GM13977 (cell line): ENCODE data around the gene SCGB1A1.

Source experiments
- DNase-seq: peaks from one replicate; pipeline ENCODE4 v3.0.0; 2012; ENCODE audit warnings: low spot score
- in situ Hi-C: fragments of 300-500 bp; cut with MboI; formaldehyde crosslinking; loops from one replicate; pipeline ENCODE4 v1.12.0; 2022; ENCODE audit warnings: low sequenced_read_pairs, low pct_unique_long_range_greater_than_20kb, mixed read lengths, inconsistent platforms; ENCODE audit not compliant: unreplicated experiment
- TF ChIP-seq, protein P1 (sequence below): IDR thresholded peaks from 2 replicates; pipeline ENCODE4 v1.5.1; 2012; ENCODE audit warnings: mild to moderate bottlenecking, control low read depth; ENCODE audit not compliant: insufficient read depth; ENCODE audit errors: extremely low read depth, missing control alignments

The SCGB1A1 gene

DNA sequence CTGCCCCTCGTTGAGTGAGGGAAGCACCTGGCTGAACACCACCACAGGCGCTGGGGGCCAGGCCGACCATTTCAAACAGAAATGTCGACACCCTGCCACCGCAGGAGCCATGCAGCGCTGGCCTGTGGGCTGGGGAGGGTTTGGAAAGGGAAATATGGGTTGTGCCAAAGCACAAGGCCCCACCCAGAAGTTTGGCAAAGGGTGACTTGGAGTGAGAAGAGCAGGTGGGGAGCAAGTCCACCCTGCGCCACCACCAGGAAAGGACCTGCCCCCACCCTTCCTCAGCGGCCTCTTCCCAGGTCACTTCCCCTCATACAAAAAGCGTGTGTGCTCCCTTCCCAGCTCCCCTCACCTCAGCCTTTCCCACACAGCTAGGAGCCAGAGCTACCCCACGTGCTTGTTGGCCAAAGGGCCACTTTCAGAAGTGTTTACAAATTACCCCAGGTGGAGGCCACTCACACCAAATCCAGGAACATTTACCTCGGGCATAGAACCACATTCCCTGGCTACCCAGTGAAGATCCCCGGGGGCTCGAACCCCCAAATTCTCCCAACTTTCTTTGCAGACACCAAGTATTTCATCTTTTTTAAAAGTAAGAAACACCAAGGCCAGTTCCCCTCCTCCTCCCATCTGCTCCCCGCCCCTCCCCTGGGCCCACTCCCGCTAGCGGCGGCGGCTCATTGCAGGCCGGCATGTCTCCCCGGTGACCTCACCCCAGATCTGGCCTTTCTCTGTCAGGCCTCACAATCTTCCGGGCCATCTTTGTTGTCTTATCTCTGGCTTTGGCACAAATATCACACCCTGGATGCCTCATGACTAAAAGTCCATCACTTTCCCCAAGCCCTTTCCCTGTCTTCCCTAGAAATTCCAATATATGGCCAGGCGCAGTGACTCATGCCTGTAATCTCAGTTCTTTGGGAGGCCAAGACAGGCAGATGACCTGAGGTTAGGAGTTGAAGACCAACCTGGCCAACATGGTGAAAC is 20.5 kb upstream of the SCGB1A1 start:
- in situ Hi-C loops: no loop called here
- no peak for DNase-seq
- TF ChIP-seq, protein P1, sequence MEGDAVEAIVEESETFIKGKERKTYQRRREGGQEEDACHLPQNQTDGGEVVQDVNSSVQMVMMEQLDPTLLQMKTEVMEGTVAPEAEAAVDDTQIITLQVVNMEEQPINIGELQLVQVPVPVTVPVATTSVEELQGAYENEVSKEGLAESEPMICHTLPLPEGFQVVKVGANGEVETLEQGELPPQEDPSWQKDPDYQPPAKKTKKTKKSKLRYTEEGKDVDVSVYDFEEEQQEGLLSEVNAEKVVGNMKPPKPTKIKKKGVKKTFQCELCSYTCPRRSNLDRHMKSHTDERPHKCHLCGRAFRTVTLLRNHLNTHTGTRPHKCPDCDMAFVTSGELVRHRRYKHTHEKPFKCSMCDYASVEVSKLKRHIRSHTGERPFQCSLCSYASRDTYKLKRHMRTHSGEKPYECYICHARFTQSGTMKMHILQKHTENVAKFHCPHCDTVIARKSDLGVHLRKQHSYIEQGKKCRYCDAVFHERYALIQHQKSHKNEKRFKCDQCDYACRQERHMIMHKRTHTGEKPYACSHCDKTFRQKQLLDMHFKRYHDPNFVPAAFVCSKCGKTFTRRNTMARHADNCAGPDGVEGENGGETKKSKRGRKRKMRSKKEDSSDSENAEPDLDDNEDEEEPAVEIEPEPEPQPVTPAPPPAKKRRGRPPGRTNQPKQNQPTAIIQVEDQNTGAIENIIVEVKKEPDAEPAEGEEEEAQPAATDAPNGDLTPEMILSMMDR: no peak

DNA sequence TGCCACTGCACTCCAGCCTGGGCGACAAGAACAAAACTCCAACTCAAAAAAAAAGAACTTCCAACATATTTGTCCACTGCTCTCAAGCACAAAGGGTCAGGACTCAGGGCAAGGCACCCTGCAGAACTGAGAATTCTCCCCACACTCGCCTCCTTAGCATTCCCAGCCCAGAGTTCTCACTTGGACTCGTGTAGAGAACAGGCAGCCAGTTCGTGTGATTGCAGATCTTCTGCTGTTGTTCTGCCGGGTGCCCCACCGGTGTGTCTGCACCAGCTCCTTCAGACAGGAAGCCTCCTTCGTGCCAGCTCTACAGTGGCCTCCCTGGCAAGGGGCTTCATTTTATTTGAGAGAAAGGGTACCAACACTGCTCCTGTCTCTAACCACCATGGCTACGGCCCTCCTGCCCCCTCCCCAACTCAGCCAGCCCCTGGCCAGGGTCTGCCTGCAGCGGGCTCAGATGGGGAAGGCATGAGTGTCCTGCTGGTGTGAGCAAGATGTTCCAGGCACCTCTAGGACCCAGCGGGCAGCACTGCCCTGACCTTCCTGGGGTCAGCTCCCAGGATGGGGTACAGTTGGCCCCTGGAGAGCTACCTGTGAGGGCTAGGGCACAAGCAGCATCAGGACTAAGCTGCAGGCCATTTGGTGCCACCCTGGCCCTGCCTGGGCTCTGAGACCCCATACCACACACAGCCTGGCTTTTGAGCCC is 19.5 kb upstream of the SCGB1A1 start:
- TF ChIP-seq, protein P1: no peak
- in situ Hi-C loops: no loop called here
- no peak for DNase-seq

DNA sequence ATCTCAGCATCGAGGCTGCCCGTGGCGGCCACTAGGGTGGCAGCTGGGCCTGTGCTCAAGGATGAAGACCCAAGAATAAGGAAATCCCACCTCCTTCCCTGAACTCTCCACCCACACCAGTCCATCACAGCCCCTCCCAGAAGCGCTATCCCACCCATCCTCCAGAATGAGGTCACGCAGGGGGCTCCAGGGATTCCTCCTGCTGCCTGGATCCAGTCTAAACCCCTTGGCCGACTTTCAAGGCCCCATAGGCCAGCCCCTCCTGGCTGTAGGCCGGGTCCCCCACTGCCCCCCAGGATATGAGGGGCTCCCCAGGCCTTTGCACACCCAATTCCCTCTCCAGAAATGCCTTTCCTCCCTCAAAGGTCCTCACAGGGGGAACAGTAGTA is 19.0 kb upstream of the SCGB1A1 start:
- in situ Hi-C loops: loop anchor here (25.0 kb wide), 1 partner anchor 462 kb away; no protein-coding TSS in a partner anchor
- no peak for DNase-seq
- TF ChIP-seq, protein P1: no peak

DNA sequence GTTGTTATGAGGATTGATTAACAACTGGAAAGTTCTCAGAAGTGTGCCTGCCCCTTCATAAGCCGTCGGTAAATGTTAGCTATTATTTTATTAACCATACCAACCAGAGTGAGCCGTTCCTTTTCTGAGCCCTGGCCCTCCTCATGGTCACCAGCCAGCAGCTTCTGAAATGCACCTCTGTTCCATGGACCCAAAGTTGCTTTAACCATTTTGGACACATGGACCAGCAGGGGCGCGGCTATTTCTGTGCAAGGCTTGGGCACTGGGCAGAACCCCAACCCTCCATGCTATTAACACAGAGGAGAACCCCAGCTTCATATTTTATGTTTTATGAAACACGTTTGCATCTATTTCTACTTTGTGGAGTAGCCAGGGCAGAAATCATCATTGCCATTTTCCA is 18.6 kb upstream of the SCGB1A1 start:
- in situ Hi-C loops: loop anchor here (25.0 kb wide), 1 partner anchor 462 kb away; no protein-coding TSS in a partner anchor

DNA sequence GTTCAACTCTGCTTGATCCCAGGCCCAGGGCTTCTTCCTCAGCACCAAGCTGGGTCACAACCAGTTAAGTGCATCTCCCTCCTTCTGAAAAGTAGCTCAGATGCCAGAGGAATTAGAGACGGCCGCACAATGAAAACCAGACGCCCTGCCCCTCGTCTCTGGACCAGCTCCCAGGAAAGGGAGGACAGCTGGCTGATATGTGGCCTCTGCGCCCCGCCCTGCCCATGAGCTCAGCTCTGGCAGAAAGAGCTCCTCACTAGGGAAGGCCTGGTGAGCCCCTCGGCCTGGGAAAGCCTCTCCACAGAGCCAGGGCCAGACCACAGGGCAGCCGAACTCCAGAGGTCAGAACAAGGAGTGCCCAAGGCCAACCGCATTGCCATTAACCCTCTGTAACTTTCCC is 18.1 kb upstream of the SCGB1A1 start:
- TF ChIP-seq, protein P1: no peak
- in situ Hi-C loops: loop anchor here (25.0 kb wide), 1 partner anchor 462 kb away; no protein-coding TSS in a partner anchor
- no peak for DNase-seq

More for the DNA sequence above, 18.6 kb upstream of the SCGB1A1 start:
- no peak for DNase-seq
- TF ChIP-seq, protein P1: no peak

DNA sequence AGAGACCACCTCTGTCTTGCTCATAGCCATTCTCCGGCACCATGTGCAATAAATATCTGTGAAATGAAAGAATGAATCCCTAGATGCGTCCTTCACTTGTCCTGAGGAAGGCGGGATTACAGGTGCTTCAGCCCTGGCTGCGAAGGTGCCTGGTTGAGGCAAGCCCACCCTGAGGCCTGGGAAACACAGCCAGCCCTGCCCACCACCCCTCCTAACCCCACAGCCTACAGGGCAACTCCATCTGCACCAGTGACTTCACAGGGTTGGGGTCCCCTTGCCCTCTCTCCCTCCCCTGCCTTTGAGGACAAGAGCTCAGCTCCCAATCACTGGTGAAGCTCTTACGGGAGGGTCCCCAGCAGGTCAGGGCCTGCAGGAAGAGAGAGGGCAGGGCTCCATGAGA is 17.5 kb upstream of the SCGB1A1 start:
- in situ Hi-C loops: loop anchor here (25.0 kb wide), 1 partner anchor 461 kb away; no protein-coding TSS in a partner anchor
- TF ChIP-seq, protein P1: no peak
- no peak for DNase-seq
